K562 (cell line): ENCODE measurements around the gene MMP15. TPM values are rescaled to one million over a fixed set of nuclear protein-coding genes. Genes with fewer than 3 reads are reported as not detected.

Experiments
- CTCFL ChIP-seq: IDR thresholded peaks from 2 replicates; pipeline ENCODE4 v1.6.1; 2011; ENCODE audit warnings: borderline replicate concordance, low read depth, mild to moderate bottlenecking, moderate library complexity, low read length; ENCODE audit not compliant: insufficient read depth, poor library complexity, severe bottlenecking
- CUX1 ChIP-seq: fragments of 200-800 bp; sonication (Bioruptor generic); IDR thresholded peaks from 2 replicates; pipeline ENCODE4 v1.6.1; 2016; ENCODE audit warnings: missing genetic modification characterization, missing compliant biosample characterization
- ETS2 ChIP-seq: IDR thresholded peaks from 2 replicates; pipeline ENCODE4 v1.6.1; 2016; ENCODE audit warnings: borderline replicate concordance, missing genetic modification characterization, mild to moderate bottlenecking, moderate library complexity, missing compliant biosample characterization; ENCODE audit not compliant: poor library complexity, severe bottlenecking
- KLF6 ChIP-seq: fragments of 250-450 bp; sonication (Bioruptor Pico); IDR thresholded peaks from 2 replicates; pipeline ENCODE4 v1.4.0; 2020; ENCODE audit warnings: mild to moderate bottlenecking, moderate library complexity, borderline replicate concordance
- RAD51 ChIP-seq: fragments of 450-650 bp; IDR thresholded peaks from 2 replicates; pipeline ENCODE4 v1.7.1; 2016; ENCODE audit warnings: low read depth, mild to moderate bottlenecking, borderline replicate concordance
- USF1 ChIP-seq: sonication (generic); formaldehyde crosslinking; IDR thresholded peaks from 2 replicates; pipeline ENCODE4 v1.9.0; 2022; ENCODE audit warnings: mild to moderate bottlenecking, missing genetic modification reagents
- VEZF1 ChIP-seq: fragments of 200-800 bp; sonication (Bioruptor generic); IDR thresholded peaks from 2 replicates; pipeline ENCODE4 v1.6.1; 2017; ENCODE audit warnings: missing genetic modification characterization, missing compliant biosample characterization
- XRCC5 ChIP-seq: fragments of 200-400 bp; formaldehyde crosslinking; IDR thresholded peaks from 2 replicates; pipeline ENCODE4 v1.6.1; 2017; ENCODE audit warnings: low read depth, mild to moderate bottlenecking, low read length
- ZFP30 ChIP-seq: fragments of 250-450 bp; sonication (Bioruptor Pico); IDR thresholded peaks from 2 replicates; pipeline ENCODE4 v1.8.0; 2022; ENCODE audit warnings: moderate library complexity, mild to moderate bottlenecking, inconsistent platforms, borderline replicate concordance
- ZNF175 ChIP-seq: fragments of 200-800 bp; sonication (Bioruptor generic); IDR thresholded peaks from 2 replicates; pipeline ENCODE4 v1.6.1; 2016; ENCODE audit warnings: low read depth, mild to moderate bottlenecking, missing genetic modification characterization, missing compliant biosample characterization
- ZNF277 ChIP-seq: fragments of 250-450 bp; sonication (Bioruptor Pico); IDR thresholded peaks from 2 replicates; pipeline ENCODE4 v1.8.0; 2022; ENCODE audit warnings: inconsistent platforms, mild to moderate bottlenecking, moderate library complexity, borderline replicate concordance
- polyA plus RNA-seq, 8 experiments: library from polyadenylated mRNA; depleted of rRNA in 4 of 8; stranded (reverse) in 5 of 8; unstranded in 3 of 8; fragments of >200 nt; fragmentation: Nextera tagmentation in 2 of 8; fragmentation: Illumina TruSeq in 1 of 8; extraction: Ambion mirVana in 2 of 8; extraction: Trizol in 1 of 8; gene quantifications; 2 replicates each; pipeline versions ENCODE4 v1.2.1 to v1.2.3, GENCODE V29; 2011 to 2014; ENCODE audit warnings: inconsistent platforms in 1 of 8, missing spikeins in 1 of 8
- total RNA-seq, 7 experiments: library from RNA; depleted of rRNA in 6 of 7; stranded (reverse); fragments of >200 nt in 6 of 7; fragmentation: Illumina TruSeq in 2 of 7; extraction: Trizol in 2 of 7; gene quantifications; 2 replicates each; pipeline versions ENCODE4 v1.2.1 to v1.2.3, GENCODE V29; 2011 to 2021; ENCODE audit warnings: low replicate concordance in 1 of 7

The MMP15 gene
- total and polyA plus RNA-seq, 9 of the 15 experiments (the other 6 are each of a cell fraction or from before 2014, with no cell fraction given), result 0.01 to 20.4 (median 5.5) TPM

- TF ChIP-seq VEZF1 (CRISPR knock-in tag) (no peak), ETS2 (tag) (no peak), USF1 (CRISPR knock-in tag) (peak; percentile 66), KLF6 (CRISPR knock-in tag) (no peak), RAD51 (peak; percentile 53), CTCFL (no peak), ZNF175 (no peak), ZFP30 (no peak), XRCC5 (no peak), CUX1 (CRISPR knock-in tag) (no peak), ZNF277 (no peak)
Observed at GRCh38 chr16:58070585-58070984, 45.0 kb downstream of the MMP15 start (continued).
